ENCODE results near the gene TREM1.

GRCh38 chr6:41269716-41270115 is 16.8 kb downstream of the TREM1 start:
- TF ChIP-seq, protein P1, sequence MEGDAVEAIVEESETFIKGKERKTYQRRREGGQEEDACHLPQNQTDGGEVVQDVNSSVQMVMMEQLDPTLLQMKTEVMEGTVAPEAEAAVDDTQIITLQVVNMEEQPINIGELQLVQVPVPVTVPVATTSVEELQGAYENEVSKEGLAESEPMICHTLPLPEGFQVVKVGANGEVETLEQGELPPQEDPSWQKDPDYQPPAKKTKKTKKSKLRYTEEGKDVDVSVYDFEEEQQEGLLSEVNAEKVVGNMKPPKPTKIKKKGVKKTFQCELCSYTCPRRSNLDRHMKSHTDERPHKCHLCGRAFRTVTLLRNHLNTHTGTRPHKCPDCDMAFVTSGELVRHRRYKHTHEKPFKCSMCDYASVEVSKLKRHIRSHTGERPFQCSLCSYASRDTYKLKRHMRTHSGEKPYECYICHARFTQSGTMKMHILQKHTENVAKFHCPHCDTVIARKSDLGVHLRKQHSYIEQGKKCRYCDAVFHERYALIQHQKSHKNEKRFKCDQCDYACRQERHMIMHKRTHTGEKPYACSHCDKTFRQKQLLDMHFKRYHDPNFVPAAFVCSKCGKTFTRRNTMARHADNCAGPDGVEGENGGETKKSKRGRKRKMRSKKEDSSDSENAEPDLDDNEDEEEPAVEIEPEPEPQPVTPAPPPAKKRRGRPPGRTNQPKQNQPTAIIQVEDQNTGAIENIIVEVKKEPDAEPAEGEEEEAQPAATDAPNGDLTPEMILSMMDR (IDR thresholded peaks at IDR 0.05) = no peak
- no peak for TF ChIP-seq POLR2A (IDR thresholded peaks at IDR 0.05)

All from testis (tissue), 2 donors.